Heart left ventricle (tissue), 13 donors: ENCODE data around the gene BMERB1.

Experiments used
- POLR2A ChIP-seq, 2 donors: fragments of 450-650 bp; IDR thresholded peaks; one replicate each; pipeline ENCODE4 v1.6.1; 2017; ENCODE audit warnings: antibody characterized with exemption in 2 of 2, mild to moderate bottlenecking in 2 of 2, moderate library complexity in 2 of 2
- TF ChIP-seq, protein P1 (sequence below), 12 donors: fragments of 200-600 bp; sonication (generic) in 4 of 12; IDR thresholded peaks; one replicate each; pipeline versions ENCODE4 v1.5.0 to v1.8.0; 2018 to 2022; ENCODE audit warnings: antibody characterized with exemption in 12 of 12, mild to moderate bottlenecking in 5 of 12
- donor health status: ischemic (EF 13 %, LVEDD 7.1; RV severe dilation, severe dysfunction).
- donor health status: DM: no; HTN: yes; CAD: no.
- donor health status: DM: no; HTN: no; CAD: no.
- donor health status: ischemic (EF 25% LVEDD 6.9; RV normal size, moderate dysfunction).
- donor health status: ischemic (EF 25% LVEDD 5.7; RV mildly dilated, moderate dysfunction).
- donor health status: ischemic (EF 35%, LVEDD 5.7; RV mildly dilated, moderate dysfunction).
- donor health status: nonischemic (EF 11% LVEDD 7.7; RV severe dilation, severe dysfunction).
- donor health status: DM: yes; HTN: yes; CAD: no.
- donor health status: PGD.
- donor health status: ischemic (EF 29% LVEDD 5.4; RV normal size, mild dysfunction).
- donor health status: nonischemic (EF 23%, LVEDD 6.1; RV moderate dilation, normal function).

DNA sequence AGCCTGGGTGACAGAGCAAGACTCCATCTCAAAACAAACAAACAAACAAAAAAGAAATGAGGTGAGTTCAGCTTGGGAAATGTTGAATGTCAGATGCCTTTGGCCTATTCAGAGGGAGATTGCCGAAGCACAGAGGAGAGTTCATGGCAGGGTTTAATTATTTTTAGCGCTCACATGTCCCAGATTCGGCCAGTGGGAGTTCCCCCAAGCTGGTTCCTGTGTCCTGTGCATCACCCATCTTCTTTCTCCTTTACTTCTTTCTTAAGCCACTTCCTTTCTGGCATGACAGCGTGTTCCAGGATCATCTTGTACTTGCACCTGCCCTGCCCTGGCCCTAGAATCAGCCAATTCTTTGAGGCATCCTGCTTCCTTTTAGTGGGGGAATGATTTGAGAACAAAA lies 29.6 kb upstream of the BMERB1 start:
- TF ChIP-seq, protein P1, sequence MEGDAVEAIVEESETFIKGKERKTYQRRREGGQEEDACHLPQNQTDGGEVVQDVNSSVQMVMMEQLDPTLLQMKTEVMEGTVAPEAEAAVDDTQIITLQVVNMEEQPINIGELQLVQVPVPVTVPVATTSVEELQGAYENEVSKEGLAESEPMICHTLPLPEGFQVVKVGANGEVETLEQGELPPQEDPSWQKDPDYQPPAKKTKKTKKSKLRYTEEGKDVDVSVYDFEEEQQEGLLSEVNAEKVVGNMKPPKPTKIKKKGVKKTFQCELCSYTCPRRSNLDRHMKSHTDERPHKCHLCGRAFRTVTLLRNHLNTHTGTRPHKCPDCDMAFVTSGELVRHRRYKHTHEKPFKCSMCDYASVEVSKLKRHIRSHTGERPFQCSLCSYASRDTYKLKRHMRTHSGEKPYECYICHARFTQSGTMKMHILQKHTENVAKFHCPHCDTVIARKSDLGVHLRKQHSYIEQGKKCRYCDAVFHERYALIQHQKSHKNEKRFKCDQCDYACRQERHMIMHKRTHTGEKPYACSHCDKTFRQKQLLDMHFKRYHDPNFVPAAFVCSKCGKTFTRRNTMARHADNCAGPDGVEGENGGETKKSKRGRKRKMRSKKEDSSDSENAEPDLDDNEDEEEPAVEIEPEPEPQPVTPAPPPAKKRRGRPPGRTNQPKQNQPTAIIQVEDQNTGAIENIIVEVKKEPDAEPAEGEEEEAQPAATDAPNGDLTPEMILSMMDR (IDR thresholded peaks at IDR 0.05): no peak
- TF ChIP-seq POLR2A (IDR thresholded peaks at IDR 0.05): no peak
